Peyer's patch (tissue), 4 donors: ENCODE data around the gene KLHDC3. TPM values are rescaled to one million over a fixed set of nuclear protein-coding genes. Genes with fewer than 3 reads are reported as not detected.
"Not testable (repeated sequence)": the region's sequence is repeated elsewhere in the genome, so short reads cannot be mapped to it uniquely, and the experiment has no call there.

Experiments
- DNase-seq, 3 donors: peaks; one replicate each; pipeline ENCODE4 v3.0.0-alpha.2; 2017 to 2019
- H3K27ac ChIP-seq, 4 donors: fragments of 200-600 bp; sonication (generic); one replicate each; pipeline ENCODE4 v1.5.1; 2016 to 2019
- H3K27me3 ChIP-seq, 2 donors: fragments of 200-600 bp; sonication (generic); one replicate each; pipeline ENCODE4 v1.5.1; 2019
- H3K36me3 ChIP-seq, 3 donors: fragments of 200-600 bp; sonication (generic); one replicate each; pipeline ENCODE4 v1.5.1; 2016 to 2019
- H3K4me1 ChIP-seq, 4 donors: fragments of 200-600 bp; sonication (generic); one replicate each; pipeline ENCODE4 v1.5.1; 2016 to 2019
- H3K4me3 ChIP-seq, 4 donors: fragments of 200-600 bp; sonication (generic); 1 replicate in 3 of 4; 2 replicates in 1 of 4; pipeline ENCODE4 v1.5.1; 2016 to 2019; ENCODE audit warnings: mild to moderate bottlenecking in 1 of 4
- H3K9me3 ChIP-seq, 4 donors: fragments of 200-600 bp; sonication (generic); one replicate each; pipeline ENCODE4 v1.5.1; 2016 to 2019; ENCODE audit warnings: mild to moderate bottlenecking in 1 of 4
- CTCF ChIP-seq, 6 experiments: fragments of 450-650 bp in 4 of 6; fragments of 200-600 bp in 2 of 6; sonication (generic) in 1 of 6; IDR thresholded peaks; one replicate each; pipeline ENCODE4 v1.5.1; 2017 to 2019; ENCODE audit warnings: antibody characterized with exemption in 6 of 6, mild to moderate bottlenecking in 3 of 6, moderate library complexity in 1 of 6
- POLR2A ChIP-seq, 2 donors: fragments of 450-650 bp; IDR thresholded peaks; one replicate each; pipeline ENCODE4 v1.5.1; 2017; ENCODE audit warnings: antibody characterized with exemption in 2 of 2, mild to moderate bottlenecking in 2 of 2, moderate library complexity in 2 of 2
- total RNA-seq, 4 donors: library from RNA; depleted of rRNA; stranded (reverse); fragments of >200 nt; gene quantifications; one replicate each; pipeline ENCODE4 v1.1.0, GENCODE V29; 2016

The KLHDC3 gene
- total RNA-seq, 4 donors from 2014 or later, result 38.8 to 59.2 (median 52.6) TPM

- H3K9me3 ChIP-seq, result no peaks in the 10 kb centered on the region
- peaks cover 0 to 35% (median 0%) of the 10 kb centered on the region in 4 donors for H3K4me1 ChIP-seq
- DNase-seq, result no peak
- H3K27ac ChIP-seq, result no peak overlapping the region
- no peak for TF ChIP-seq CTCF (IDR thresholded peaks at IDR 0.05)
- TF ChIP-seq POLR2A (IDR thresholded peaks at IDR 0.05), result no peak
- H3K36me3 ChIP-seq, result peaks cover 0 to 26% (median 0%) of the 10 kb centered on the region in 3 donors
- H3K4me3 ChIP-seq, result no peak overlapping the region
- H3K27me3 ChIP-seq, result no peaks in the 10 kb centered on the region
Observed at GRCh38 chr6:42993445-42993844, 20.6 kb upstream of the KLHDC3 start.

- no peak overlapping the region for H3K4me3 ChIP-seq
- no peak for DNase-seq
Observed at GRCh38 chr6:42996513-42996912, 17.5 kb upstream of the KLHDC3 start.

GRCh38 chr6:42998205-42998604 lies 15.8 kb upstream of the KLHDC3 start:
- not testable (repeated sequence) for DNase-seq, H3K4me3 ChIP-seq, H3K27ac ChIP-seq, H3K9me3 ChIP-seq, H3K27me3 ChIP-seq
- Histone ChIP-seq H3K4me1 (peaks cover 0 to 11% (median 0%) of the 10 kb centered on the region in 4 donors), H3K36me3 (peaks cover 0 to 36% (median 0%) of the 10 kb centered on the region in 3 donors)

More at GRCh38 chr6:42996513-42996912, 17.5 kb upstream of the KLHDC3 start:
- no peaks in the 10 kb centered on the region for H3K27me3 ChIP-seq
- H3K36me3 ChIP-seq, result peaks cover 0 to 31% (median 0%) of the 10 kb centered on the region in 3 donors
- TF ChIP-seq POLR2A (IDR thresholded peaks at IDR 0.05), result peak; percentile 26 to 80
- peak in 1 of 6 experiments; percentile 12 for TF ChIP-seq CTCF (IDR thresholded peaks at IDR 0.05)
- no peaks in the 10 kb centered on the region for H3K9me3 ChIP-seq
- peaks cover 0 to 11% (median 0%) of the 10 kb centered on the region in 4 donors for H3K4me1 ChIP-seq
- peak overlapping the region in 1 of 4 donors; percentile 65 for H3K27ac ChIP-seq

- TF ChIP-seq CTCF (IDR thresholded peaks at IDR 0.05) (no peak), POLR2A (IDR thresholded peaks at IDR 0.05) (no peak)
- Histone ChIP-seq H3K4me3 (no peak overlapping the region), H3K36me3 (peaks cover 0 to 48% (median 0%) of the 10 kb centered on the region in 3 donors)
Observed at GRCh38 chr6:43001843-43002242, 12.2 kb upstream of the KLHDC3 start.

GRCh38 chr6:43005844-43006243 lies 8.2 kb upstream of the KLHDC3 start:
- Histone ChIP-seq H3K27me3 (no peaks in the 10 kb centered on the region), H3K9me3 (no peaks in the 10 kb centered on the region), H3K36me3 (peaks cover 0 to 73% (median 0%) of the 10 kb centered on the region in 3 donors), H3K27ac (no peak overlapping the region), H3K4me1 (no peaks in the 10 kb centered on the region), H3K4me3 (no peak overlapping the region)
- DNase-seq, result no peak
- TF ChIP-seq CTCF (IDR thresholded peaks at IDR 0.05) (no peak), POLR2A (IDR thresholded peaks at IDR 0.05) (no peak)

More at GRCh38 chr6:43001843-43002242, 12.2 kb upstream of the KLHDC3 start:
- DNase-seq, result no peak
- Histone ChIP-seq H3K27ac (no peak overlapping the region), H3K4me1 (peaks cover 0 to 9% (median 0%) of the 10 kb centered on the region in 4 donors), H3K9me3 (no peaks in the 10 kb centered on the region), H3K27me3 (no peaks in the 10 kb centered on the region)

- H3K27me3 ChIP-seq, result no peaks in the 10 kb centered on the region
- no peaks in the 10 kb centered on the region for H3K9me3 ChIP-seq
- no peaks in the 10 kb centered on the region for H3K4me1 ChIP-seq
- TF ChIP-seq CTCF (IDR thresholded peaks at IDR 0.05) (no peak), POLR2A (IDR thresholded peaks at IDR 0.05) (no peak)
- no peak for DNase-seq
- H3K4me3 ChIP-seq, result no peak overlapping the region
- peaks cover 0 to 75% (median 0%) of the 10 kb centered on the region in 3 donors for H3K36me3 ChIP-seq
- H3K27ac ChIP-seq, result no peak overlapping the region
Observed at GRCh38 chr6:43006251-43006650, 7.8 kb upstream of the KLHDC3 start.
